GM21526 (cell line): ENCODE results near the gene TMBIM1.
A peak's percentile ranks its signal among the peaks of the same experiment; 100 is the strongest.

Experiments used
- ATAC-seq: cut with Tn5 transposase; IDR thresholded peaks from one replicate; pipeline ENCODE4 v1.9.1; 2021; ENCODE audit warnings: moderate library complexity; ENCODE audit not compliant: unreplicated experiment, low FRiP score

Gene TMBIM1

GRCh38 chr2:218260742-218261422, 31.4 kb downstream of the TMBIM1 start, which contains the start of gene GPBAR1:
Gene GPBAR1, plus strand, starts transcription at chr2:218261015. Its CDS starts 1,710 bp downstream, at chr2:218262725.
- no peak for ATAC-seq

DNA sequence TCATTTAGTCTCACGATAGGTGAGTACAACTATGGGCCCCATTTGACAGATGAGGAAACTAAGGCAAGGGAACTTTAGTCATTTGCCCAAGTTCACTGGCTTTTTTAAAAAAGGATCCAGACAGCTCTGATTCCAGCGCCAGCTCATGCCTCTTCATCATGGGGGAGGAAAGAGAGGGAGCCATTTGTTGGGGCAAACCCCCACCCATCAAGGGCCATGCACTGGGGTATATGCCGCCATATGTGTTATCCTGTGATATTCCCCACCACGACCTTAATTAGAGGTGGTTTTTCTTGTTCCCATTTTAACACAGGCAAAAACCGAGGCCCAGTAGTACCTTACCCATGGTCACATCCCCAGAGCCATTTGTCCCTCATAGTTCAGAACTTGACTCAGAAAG, 32.1 kb downstream of the TMBIM1 start:
- no peak for ATAC-seq

DNA sequence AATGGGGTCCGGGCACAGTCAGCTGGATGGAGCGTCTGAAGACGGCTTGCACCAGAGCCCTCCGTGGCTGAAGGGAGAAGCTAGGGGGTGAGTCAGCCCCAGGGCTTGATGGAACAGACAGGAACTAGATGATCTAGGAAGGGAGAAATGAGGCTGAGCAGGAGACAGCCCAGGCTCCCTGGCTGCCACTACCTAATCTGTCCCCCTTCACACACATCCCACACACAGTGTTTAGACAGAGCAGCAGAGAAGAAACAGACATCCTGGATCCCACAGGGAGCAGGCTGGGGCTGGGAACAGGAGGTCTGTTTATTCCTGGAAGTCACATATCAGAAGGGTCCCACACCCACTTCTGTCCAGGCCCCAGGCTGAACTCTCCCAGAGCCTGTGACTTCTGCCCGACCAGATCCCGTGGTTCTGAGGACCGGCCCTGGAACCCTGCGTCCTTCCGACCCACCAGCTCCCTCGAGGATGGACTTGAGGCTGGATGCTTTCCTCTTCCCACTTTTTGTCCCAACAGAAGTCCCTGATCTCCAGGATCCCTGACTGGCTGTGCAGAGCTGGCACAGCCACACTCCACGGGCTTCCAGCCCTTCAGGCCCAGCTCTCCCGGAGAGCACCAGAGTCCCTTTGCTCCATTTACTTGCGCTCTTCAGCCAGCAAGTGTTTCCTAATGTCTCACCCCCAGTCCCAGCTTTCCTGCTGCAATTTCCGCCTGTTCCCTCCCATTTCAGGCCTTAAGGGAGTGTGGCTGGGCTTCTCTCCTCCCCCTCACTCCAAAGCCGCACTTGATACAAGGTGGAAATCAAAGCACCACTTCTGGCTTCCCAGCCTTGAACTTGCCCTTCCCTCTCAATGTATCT, 33.0 kb downstream of the TMBIM1 start:
- no peak for ATAC-seq

GRCh38 chr2:218257390-218257981, 34.8 kb downstream of the TMBIM1 start:
- ATAC-seq, result peak; percentile 76

- no peak for ATAC-seq
Measured at GRCh38 chr2:218256612-218257350, 35.5 kb downstream of the TMBIM1 start.

- ATAC-seq, result no peak
Measured at GRCh38 chr2:218255446-218255845, 36.9 kb downstream of the TMBIM1 start.

DNA sequence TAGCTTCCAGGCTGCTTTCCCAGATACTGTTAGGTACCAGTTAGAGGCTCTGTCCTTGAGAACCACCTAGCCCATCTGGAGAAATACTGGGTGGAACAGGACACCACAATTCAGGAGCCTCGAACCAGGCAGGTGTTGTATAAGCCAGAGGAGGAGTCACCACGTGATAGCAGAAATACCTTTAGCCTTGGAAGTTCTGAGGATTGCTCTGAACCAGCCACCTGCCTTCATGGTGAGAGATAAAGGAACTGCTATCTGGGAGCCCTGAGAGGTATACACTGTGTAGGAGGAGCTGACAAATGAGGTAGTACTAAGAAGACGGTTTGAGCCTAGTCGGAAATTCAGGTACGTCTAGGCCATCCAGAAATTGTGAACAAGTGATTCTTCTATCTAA, 39.1 kb downstream of the TMBIM1 start:
- ATAC-seq, result no peak

GRCh38 chr2:218252509-218253231, 39.6 kb downstream of the TMBIM1 start:
- no peak for ATAC-seq

GRCh38 chr2:218249691-218250090, 42.6 kb downstream of the TMBIM1 start:
- ATAC-seq, result no peak

DNA sequence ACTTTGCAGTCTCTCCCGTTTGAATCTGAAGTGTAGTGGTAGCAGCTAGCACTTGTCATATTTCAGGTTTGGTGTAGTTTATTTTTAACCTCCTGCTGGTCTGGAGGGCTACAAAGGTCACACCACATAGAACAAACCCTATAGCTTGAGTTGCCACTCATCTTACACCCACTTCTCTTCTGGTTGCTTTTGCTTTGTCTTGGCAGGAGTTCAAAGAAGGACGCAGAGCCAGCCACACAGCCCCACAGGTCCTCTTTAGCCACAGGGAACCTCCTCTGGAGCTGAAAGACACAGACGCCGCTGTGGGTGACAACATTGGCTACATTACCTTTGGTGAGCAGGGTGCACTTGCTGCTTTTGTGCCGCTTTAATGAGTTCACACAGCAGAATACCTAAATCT, 47.1 kb downstream of the TMBIM1 start:
- no peak for ATAC-seq

- no peak for ATAC-seq
Measured at GRCh38 chr2:218244665-218245064, 47.6 kb downstream of the TMBIM1 start.

DNA sequence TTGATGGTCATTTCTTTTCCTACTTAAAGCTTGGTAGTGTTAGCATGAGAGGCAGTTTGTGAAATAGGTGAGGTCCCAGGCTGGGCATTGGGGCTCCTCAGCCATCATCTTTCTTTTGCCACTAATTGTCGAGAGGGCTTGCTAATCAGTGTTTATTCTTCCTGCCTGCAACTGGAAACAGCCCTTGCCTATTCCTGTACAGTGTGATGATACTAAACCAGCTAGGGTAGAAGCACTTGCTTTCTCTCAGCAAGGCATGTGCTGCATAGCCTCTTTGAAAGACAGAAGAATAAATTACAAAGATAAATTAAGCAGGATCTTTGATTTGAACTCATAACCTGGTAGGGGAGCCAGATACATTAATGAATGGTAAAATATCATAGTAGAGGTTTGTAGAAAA, 48.1 kb downstream of the TMBIM1 start:
- no peak for ATAC-seq

- ATAC-seq, result no peak
Measured at GRCh38 chr2:218238887-218239286, 53.4 kb downstream of the TMBIM1 start.

DNA sequence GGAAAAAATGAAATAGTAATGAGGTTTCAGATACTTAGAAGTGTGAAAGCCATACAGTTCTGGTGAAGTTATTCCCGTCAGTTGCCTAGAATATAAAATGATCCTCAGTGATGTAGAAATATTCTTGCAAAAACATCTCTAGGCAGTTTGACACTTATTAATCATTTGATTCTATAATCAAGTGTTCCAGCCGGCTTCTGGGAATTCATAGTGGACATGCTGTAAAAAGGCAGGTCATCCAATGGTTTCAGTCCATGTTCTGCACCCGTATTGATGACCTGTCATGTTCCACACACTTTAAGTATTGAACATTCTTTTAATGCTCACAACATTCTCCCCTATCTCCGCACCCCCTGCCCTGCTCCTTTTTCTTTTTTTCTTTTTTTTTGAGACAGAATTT, 55.5 kb downstream of the TMBIM1 start:
- no peak for ATAC-seq

DNA sequence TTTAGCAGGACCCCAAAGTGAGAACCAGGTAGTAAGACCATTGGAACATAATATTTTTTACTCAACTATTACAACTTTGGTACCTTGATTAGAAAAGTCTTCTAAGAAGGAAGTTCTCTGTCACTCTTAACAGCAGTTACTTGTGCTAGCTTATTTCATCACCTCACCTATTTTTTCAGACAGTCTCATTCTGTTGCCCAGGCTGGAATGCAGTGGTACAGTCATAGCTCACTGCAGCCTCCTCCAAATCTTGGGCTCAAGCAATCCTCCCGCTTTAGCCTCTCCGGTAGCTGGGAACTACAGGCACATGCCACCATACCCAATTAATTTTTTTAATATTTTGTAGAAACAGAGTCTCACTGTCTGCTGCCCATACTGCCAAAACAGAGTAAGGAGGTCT, 57.3 kb downstream of the TMBIM1 start:
- no peak for ATAC-seq

DNA sequence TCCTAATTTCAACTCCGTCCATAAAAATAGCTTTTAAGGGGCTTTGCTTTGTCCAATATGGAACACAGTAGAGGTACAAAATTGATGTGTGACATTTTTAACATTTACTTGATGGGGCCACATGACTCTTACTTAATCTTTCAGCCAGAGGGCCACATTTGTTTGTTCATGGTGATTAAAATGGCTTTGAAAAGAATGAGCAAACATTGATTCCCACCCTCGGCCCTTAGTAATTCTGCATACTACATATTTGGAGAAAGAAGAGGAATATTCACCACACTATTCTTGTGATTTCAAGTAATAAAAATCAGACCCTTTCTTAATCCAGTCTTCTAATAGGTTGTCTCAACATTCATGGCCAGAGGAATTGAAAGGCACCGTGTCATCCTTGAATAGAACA, 57.8 kb downstream of the TMBIM1 start:
- ATAC-seq, result no peak

- ATAC-seq, result no peak
Measured at GRCh38 chr2:218233543-218233942, 58.8 kb downstream of the TMBIM1 start.

GRCh38 chr2:218230882-218231281, 61.4 kb downstream of the TMBIM1 start:
- no peak for ATAC-seq

DNA sequence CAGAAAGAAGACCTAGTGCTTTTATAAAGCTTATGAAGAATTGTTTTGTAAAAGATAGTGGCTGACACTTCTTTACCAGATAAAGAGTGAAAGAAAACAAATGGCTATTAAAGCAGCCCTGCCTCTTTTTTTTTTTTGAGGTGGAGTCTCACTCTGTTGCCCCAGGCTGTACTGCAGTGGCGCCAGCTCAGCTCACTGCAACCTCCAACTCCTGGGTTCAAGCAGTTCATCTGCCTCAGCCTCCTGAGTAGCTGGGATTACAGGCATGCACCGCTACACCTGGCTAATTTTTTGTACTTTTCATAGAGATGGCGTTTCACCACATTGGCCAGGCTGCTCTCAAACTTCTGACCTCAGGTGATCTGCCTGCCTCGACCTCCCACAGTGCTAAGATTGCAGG, 62.5 kb downstream of the TMBIM1 start:
- ATAC-seq, result no peak

DNA sequence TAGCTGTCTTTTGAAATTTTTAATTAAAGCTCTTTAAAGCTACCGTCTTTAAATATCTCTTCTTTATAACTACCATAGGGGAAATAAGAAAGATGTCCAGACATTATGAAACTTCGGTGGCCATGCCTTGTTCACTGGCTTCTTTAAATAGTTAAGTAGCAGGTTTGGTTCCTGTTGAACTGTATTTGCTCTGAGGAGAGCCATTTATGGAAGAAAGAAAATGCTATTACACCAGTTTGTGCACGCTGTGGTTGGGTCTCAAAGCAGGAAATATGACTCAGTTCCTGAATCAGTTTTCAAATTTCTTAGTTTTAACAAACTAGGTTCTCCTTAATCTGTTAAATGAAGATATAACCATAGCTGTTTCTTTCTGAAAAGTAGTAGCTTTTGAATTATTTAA, 63.1 kb downstream of the TMBIM1 start:
- ATAC-seq, result peak; percentile 69
